IPS DF 4.7 (cell line): Measurements from ENCODE around the gene PTPRB.

Source experiments
- DNase-seq: peaks from one replicate; pipeline ENCODE4 v3.0.0-alpha.2; 2013; ENCODE audit warnings: low spot score; ENCODE audit errors: extremely low read depth

The PTPRB gene

GRCh38 chr12:70644861-70645260 is 7.6 kb upstream of the PTPRB start:
- no peak for DNase-seq

GRCh38 chr12:70643939-70644338 is 6.7 kb upstream of the PTPRB start:
- no peak for DNase-seq

- no peak for DNase-seq
Observed at GRCh38 chr12:70641691-70642090, 4.5 kb upstream of the PTPRB start.

GRCh38 chr12:70640901-70641300 is 3.7 kb upstream of the PTPRB start:
- no peak for DNase-seq

GRCh38 chr12:70639535-70639934 is 2.3 kb upstream of the PTPRB start:
- DNase-seq, result no peak

DNA sequence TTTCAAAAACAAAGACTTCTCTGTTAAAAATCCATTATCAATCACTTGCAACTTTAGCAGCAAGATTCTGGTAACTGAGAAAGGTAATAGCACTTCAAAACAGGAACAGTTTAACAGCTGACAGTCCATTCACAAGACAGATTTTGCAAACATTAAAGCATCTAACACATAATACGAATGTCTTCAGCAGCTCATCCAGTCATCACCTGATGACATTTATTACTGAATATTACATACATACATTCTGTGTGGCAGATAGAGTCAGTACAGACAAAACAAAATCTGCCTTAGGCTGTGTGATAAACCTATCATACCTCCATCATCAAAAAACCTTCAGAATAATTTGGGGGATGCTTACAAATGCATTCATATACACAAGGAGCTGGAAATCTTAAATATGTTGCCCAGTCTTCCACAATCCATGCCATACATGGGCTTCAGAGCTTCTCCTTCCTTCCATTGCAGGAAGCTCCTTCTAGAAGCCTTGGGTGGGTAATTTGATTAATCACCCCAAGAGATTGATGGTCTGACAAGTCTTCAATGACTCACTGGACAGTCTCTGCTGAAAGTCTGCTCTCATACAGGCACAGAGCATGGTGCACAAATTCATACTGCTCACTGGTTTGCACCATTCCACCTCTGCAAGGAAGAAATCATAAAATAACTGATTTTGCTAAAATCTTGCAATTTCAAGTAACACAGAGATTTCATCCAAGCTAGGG is 1.6 kb upstream of the PTPRB start:
- no peak for DNase-seq

DNA sequence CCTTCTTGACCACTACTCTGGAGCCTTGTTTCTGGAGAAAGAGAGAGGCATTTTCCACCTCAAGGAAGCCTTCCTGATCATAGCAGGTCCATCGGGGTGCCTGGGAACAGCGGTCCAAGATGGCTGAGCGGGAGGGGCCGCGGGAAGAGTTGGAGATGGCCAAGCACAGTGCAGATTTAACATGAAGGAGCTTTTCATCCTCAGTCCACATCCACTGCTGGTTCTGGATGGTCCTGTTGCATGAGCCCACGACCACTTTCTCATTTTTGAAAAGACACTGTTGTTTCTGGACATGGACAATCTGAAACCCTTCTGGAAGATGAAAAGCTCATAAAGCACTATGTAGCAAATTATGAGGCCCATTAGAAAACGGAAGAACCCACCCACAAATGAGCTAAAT is 1.5 kb downstream of the PTPRB start:
- no peak for DNase-seq

DNA sequence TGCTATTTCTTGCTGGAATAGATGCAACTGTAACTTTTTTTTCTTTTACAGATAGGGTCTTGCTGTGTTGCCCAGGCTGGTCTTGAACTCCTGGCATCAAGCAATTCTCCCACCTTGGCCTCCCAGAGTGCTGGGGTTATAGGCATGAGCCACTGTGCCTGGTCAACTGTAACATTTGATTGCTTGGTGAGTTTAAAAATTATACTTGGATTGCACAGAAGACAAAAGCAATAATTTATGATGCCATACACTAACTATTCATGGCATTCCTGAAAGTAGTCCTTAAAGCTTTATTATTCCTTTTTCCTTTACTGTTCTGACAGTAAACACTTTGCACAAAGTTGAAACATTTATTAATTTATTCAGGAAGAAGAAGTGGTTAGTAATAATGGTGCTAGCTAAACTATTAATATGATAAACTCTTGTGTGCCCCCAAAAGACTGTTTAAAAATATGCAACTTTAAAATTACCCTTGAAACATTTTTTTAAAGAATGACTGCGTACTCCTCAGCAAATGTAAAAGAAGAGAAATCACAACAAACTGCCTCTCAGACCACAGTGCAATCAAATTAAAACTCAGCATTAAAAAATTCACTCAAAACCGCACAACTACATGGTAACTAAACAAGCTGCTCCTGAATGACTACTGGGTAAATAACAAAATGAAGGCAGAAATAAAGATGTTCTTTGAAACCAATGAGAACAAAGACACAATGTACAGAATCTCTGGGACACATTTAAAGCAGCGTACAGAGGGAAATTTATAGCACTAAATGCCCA is 8.3 kb downstream of the PTPRB start:
- no peak for DNase-seq

DNA sequence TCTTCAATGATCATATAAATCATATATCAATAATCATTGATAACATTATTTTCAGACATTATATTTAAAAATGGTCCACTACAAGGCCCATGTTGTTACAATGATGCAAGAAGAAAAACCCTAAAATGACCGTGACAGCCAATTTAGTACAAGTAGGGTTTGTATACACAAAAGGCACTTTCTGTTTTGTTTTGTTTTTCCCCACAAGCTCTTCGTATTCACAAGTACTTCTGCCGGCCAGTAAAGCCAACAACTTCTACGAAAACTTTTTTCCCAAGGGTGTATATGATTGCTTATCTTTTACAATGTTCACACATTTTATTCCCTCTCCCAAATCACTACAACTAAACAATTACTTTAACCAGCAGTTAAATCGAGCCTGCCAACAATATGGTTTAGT is 9.6 kb downstream of the PTPRB start:
- no peak for DNase-seq

DNA sequence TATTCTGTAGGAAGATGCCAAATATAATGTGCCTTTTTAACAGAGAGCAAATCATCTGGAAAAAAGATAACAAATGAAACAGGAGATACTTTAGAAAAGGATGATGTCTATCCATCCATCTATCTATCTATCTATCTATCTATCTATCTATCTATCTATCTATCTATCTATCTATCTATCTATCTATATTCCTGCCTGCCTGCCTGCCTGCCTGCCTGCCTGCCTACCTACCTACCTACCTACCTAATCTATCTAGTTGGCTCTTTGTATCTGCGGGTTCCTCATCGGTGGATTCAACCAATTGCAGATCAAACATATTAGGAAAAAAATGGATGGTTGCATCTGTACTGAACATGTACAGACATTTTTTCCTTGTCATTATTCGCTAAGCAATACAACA is 11.0 kb downstream of the PTPRB start:
- DNase-seq, result no peak

DNA sequence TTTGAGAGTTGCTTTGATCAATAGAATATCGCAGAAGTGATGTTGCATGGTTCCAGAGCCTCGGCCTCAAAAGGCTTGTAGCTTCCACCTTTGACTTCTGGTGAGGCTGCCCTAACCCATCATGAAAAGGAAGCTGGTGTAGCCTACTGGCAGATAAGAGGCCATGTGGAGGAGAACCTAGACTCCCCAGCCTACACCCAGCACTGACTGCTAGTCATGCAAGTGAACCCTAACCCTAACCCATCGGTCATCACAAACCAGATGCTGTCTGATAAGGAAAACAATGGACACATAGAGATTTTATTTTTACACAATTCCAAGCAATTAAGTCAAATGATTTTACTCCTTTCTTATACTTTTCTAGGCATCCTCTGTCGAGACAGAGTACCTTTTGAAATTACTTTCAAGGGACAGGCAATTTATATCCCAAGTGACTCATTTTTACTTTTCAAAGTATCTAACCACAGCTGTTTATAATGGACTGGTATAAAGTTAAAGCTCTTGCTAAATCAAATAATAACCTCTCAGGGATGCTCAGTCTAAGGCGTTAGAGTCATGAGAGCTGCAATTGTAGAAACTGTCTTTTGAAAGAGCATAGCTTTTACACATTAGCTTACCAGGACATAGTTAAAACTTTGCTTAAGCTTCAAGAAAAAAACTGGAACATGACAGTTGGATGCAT is 17.6 kb downstream of the PTPRB start:
- no peak for DNase-seq

- DNase-seq, result no peak
Observed at GRCh38 chr12:70618371-70618770, 18.9 kb downstream of the PTPRB start.

- no peak for DNase-seq
Observed at GRCh38 chr12:70617450-70617849, 19.8 kb downstream of the PTPRB start.

DNA sequence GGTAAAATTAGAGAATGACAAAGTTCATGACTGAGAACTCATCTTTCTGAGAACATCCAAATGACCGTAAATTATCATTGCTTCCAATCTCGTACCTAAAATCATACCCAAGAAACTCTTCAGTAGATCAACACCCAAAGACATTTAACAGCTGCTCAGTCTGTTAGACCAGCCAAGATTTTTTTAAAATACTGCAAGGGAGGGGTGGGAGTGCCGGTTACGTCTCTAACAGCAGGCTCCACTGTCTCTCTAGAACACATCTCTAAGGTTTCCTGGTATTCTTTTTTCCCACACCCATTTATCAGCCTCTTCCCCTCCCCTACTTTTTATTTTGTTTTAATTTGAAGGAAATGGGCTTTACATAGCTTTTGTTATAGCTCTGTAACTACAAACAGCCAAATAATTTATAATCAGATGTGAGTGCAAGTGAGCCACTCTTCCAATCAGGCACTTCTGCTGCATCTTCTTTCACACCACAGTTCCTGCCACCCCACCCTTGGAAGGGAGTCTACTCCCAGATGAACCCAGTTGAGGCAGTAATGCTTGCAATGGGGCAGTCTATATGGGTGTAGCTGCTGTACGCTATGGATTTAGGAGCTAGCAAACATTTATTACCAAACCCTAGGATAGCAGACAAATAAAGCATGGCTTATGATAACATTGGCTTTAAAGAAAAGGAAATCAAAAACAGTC is 21.9 kb downstream of the PTPRB start:
- no peak for DNase-seq

GRCh38 chr12:70609739-70610491 is 27.3 kb downstream of the PTPRB start:
- no peak for DNase-seq

- DNase-seq, result no peak
Observed at GRCh38 chr12:70609203-70609602, 28.0 kb downstream of the PTPRB start.

DNA sequence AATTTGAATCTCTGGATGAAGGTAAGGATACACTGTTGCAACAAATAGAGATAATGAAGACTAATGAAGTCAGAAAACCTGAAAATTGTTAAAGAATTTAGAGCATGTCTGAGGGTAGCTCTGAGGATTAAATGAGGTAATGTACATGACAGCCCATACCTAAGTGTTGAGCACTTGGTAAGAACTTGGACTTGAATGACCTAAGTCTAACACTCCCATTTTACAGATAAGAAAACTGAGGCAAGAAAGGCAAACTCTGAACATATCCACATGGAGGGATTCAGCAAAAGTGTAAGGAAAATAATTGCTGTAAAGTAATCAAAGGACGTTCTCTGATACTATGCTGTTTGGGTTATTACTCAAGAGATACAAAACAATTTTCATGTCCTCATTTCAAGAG is 29.0 kb downstream of the PTPRB start:
- no peak for DNase-seq

DNA sequence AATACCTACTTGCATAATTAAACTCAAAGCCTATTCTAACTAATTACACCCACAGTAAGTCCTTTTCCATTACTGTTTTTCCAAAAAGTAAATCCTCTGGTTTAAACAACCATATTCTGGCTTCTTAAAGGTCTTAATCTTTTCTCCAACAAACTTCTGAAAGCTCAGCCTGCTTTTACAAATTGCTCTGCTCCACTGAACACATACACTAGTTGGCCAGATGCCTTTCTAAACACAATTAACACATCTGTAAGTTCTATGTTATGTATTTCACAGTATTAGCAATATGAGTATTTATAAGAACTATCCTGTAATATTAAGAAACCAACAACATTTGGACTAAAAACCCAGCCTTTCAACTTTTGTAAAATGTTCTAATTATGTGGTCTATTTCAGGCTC is 30.1 kb downstream of the PTPRB start:
- DNase-seq, result no peak

DNA sequence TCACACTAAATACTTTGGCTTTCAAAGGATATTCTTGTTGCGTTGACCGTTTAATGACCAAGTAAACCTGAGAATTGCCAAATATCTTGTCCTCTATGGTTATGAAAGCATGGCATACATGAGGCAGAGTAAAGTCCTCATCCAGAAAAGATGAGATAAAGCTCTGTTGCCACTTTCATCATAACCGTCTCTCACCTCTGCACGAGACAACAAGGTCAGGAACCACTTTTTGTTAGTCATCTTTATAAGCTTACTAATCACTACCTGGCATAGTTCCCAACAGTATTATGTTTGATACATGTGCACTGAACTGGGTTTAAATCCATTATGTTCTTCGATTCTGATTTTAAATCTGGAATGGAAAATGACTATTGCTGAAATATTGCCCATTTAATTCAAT is 31.3 kb downstream of the PTPRB start:
- DNase-seq, result no peak

GRCh38 chr12:70604662-70605061 is 32.6 kb downstream of the PTPRB start:
- no peak for DNase-seq

DNA sequence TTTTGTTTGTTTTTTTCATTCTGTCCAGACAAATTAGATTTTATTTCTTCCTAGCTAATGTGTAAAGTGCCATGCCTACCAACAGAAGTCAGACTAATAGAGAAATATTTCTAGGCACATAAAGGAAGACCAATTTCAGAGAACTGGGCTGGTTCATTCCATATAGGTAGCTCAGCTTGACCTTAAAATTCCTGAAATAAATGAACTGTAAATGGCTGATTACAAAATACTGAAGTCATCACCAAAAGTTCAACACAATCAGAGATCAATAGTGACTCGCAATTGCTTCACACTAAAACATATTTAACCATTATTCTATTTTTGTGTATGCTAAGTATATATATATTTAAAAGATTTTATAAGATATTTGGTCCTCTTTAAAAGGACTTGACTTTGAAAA is 34.2 kb downstream of the PTPRB start:
- DNase-seq, result no peak
